GM12872 (cell line): ENCODE results near the gene ORAI2.

Experiments
- CTCF ChIP-seq: IDR thresholded peaks from 3 replicates; pipeline ENCODE4 v1.5.1; 2011; ENCODE audit warnings: low read depth, mild to moderate bottlenecking, low read length, moderate library complexity; ENCODE audit not compliant: insufficient read depth

The ORAI2 gene

DNA sequence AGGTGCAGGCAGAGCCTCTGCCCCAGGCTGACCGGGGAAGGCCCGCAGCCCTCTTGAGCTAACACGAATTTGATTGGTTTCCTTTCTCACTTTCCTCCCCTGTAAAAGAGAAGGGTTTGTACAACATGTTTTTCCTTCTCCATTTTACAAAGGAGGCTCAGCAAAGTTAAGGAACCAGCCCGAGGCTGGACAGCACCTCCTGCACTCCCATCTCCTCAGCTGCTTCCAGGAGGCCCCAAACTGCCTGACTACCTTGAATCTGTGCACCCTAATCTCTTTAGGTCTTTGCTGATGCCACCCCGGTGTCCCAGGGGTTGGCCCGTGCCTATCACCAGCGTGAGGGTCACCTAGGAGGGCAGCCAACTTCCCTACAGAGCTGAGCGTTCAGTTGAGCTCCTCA is 27.1 kb downstream of the ORAI2 start:
- no peak for TF ChIP-seq CTCF

DNA sequence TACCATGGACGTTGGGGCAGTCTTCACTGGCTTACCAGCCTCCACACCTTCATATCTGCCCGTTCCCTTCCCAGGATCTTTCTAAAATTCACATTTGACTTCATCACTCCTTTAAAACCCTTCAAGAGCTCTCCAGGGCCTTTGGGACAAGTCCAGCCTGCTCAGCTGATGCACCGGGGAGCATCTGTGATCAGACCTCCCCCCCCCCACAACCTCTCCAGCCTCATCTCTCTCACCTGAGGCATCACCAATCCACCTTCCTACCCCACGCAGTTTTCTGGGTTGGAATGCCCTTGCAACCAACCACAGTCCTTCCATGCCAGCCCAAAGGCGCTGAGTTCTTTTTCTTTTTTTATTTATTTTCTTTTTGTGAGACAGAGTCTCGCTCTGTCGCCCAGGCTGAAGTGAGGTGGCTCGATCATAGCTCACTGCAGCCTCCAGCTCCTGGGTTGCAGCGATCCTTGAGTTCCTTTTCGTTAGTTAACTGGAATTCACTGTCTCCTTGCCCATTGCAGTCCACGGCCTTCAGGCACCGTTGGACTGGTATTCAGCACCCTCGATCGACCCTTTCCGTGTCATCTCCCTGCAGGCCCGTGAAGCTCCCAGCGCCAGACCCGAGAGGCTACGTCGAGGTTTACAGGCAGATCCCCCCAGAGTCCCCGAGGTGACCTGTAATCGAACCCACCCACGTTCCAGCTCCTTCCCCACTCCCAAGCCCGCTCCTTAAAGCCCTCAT is 30.6 kb downstream of the ORAI2 start:
- TF ChIP-seq CTCF = no peak

GRCh38 chr7:102464577-102465280 is 31.4 kb downstream of the ORAI2 start, which contains the start of the genes ALKBH4 and LRWD1:
ALKBH4 (minus strand) TSS chr7:102464863; CDS start chr7:102464836, 27 bp downstream.
LRWD1 (plus strand) TSS chr7:102464984; CDS start chr7:102465081, 97 bp downstream.
- TF ChIP-seq CTCF = peak; percentile 23; the same call in 1 of the 3 replicates

DNA sequence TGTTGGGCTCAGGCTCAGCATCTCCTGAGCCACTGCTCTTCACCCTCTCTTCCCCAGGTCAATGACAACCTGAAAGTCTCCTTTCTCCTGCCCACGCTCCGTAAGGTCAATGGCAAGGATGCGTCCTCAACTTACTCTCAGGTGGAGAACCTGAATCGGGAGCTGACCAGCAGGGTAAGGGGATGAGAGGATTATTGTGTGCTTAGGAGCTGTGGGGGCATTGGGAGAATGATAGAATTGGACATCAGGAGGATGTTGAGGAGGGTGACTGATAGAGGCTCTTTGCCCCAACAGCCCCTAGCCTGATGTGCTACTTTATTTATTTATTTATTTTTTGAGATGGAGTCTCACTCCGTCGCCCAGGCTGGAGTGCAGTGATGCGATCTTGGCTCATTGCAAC is 32.7 kb downstream of the ORAI2 start:
- TF ChIP-seq CTCF = no peak

DNA sequence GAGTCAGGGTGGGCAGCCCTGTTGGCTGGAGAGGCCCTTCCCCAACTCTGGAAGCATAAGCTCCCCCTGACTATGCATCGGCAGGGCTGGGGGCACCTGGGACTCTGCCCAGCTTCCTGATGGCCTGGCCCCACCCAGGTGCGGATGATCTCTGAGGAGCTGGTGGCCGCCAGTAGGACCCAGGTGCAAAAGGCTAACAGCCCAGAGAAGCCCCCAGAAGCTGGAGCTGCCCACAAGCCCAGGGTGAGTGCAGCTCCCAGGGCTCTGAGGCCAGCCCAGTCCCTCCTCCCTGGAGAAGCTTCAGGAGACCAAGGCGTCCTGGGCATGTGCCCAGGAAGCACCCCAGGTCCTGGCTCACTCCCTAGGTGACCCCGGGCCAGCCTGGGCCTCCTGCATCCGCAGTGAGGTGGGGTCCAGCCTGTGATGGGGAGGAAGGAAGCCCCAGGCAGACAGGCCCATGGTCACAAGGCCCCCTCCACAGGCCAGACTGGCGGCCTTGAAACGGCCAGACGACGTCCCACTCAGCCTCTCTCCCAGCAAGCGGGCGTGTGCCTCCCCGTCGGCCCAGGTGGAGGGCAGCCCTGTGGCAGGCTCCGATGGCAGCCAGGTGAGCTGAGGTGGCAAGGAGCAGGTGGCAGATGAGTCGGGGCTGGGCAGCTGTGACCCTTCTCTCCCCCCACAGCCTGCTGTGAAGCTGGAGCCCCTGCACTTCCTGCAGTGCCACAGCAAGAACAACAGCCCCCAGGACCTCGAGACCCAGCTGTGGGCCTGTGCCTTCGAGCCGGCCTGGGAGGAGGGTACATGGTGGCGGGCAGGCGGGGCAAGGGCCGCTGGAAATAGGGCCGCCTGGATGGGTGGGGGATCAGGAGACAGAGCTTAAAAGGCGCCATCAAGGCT is 34.5 kb downstream of the ORAI2 start:
- no peak for TF ChIP-seq CTCF

DNA sequence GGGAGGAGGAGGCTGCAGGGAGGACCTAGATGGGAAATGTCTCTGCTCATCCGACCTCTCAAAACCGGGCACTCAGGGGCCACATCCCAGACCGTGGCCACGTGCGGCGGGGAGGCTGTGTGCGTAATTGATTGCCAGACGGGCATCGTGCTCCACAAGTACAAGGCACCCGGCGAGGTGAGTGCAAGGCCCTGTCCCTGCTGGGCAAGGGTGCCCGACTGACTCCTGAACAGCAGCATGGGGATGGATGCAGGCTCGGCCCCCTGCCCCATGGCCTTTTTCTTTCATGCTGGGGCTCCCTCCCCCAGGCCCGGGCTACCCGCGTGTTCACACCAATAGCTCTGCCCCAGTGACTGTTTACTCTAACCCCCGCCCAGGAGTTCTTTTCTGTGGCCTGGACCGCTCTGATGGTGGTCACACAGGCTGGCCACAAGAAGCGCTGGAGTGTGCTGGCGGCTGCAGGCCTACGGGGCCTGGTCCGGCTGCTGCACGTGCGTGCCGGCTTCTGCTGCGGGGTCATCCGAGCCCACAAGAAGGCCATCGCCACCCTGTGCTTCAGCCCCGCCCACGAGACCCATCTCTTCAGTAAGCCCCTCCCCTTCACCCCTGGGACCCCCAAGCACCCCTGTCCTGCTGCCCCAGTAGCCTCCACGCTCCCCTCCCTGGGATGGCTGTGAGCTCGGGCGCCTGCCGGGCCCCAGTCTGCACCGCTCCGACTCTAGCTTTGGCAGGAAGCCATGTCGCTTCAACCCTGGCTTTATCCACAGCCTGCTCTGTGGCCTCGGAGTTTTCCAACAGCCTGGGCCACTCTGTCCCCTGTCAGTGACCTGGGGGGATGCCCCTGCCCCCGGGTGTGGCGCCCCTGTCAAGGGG is 35.3 kb downstream of the ORAI2 start:
- TF ChIP-seq CTCF = no peak
